Renal cortical epithelial cell (primary cell): Measurements from ENCODE around the gene GLIS1. TPM values are rescaled to one million over a fixed set of nuclear protein-coding genes. Genes with fewer than 3 reads are reported as not detected.

ENCODE experiments used
- DNase-seq: peaks from one replicate; pipeline ENCODE4 v3.0.0-alpha.2; 2011; ENCODE audit warnings: low read depth
- total RNA-seq: library from RNA; depleted of rRNA; stranded (reverse); fragments of >200 nt; gene quantifications from 2 replicates; pipeline ENCODE4 v1.2.3, GENCODE V29; 2014

The GLIS1 gene
- total RNA-seq, 1 donor from 2014 or later: 0.60 TPM

GRCh38 chr1:53535226-53535625, 203.7 kb downstream of the GLIS1 start:
- no peak for DNase-seq

- no peak for DNase-seq
Measured at GRCh38 chr1:53532912-53533311, 206.1 kb downstream of the GLIS1 start.

GRCh38 chr1:53532377-53532776, 206.6 kb downstream of the GLIS1 start:
- DNase-seq: no peak

- no peak for DNase-seq
Measured at GRCh38 chr1:53530550-53530949, 208.4 kb downstream of the GLIS1 start.

GRCh38 chr1:53529555-53529954, 209.4 kb downstream of the GLIS1 start:
- DNase-seq: no peak

- no peak for DNase-seq
Measured at GRCh38 chr1:53527368-53527767, 211.6 kb downstream of the GLIS1 start.

- DNase-seq: no peak
Measured at GRCh38 chr1:53526451-53527101, 212.4 kb downstream of the GLIS1 start.

GRCh38 chr1:53525595-53525994, 213.4 kb downstream of the GLIS1 start:
- DNase-seq: no peak

- DNase-seq: no peak
Measured at GRCh38 chr1:53524428-53525375, 214.3 kb downstream of the GLIS1 start.

GRCh38 chr1:53521924-53522552, 216.9 kb downstream of the GLIS1 start:
- no peak for DNase-seq

- DNase-seq: no peak
Measured at GRCh38 chr1:53520481-53520880, 218.5 kb downstream of the GLIS1 start.

- no peak for DNase-seq
Measured at GRCh38 chr1:53519421-53519820, 219.5 kb downstream of the GLIS1 start.

GRCh38 chr1:53518775-53519174, 220.2 kb downstream of the GLIS1 start:
- DNase-seq: no peak

GRCh38 chr1:53517821-53518352, 221.1 kb downstream of the GLIS1 start:
- DNase-seq: no peak

- no peak for DNase-seq
Measured at GRCh38 chr1:53517109-53517508, 221.9 kb downstream of the GLIS1 start.

- DNase-seq: no peak
Measured at GRCh38 chr1:53516181-53516580, 222.8 kb downstream of the GLIS1 start.

GRCh38 chr1:53514436-53514835, 224.5 kb downstream of the GLIS1 start:
- no peak for DNase-seq

- DNase-seq: no peak
Measured at GRCh38 chr1:53513846-53514245, 225.1 kb downstream of the GLIS1 start.

GRCh38 chr1:53512807-53513755, 225.9 kb downstream of the GLIS1 start:
- no peak for DNase-seq

- no peak for DNase-seq
Measured at GRCh38 chr1:53511933-53512806, 226.8 kb downstream of the GLIS1 start.
